HepG2 (cell line): Measurements from ENCODE around the gene SH2D1B. TPM values are rescaled to one million over a fixed set of nuclear protein-coding genes. Genes with fewer than 3 reads are reported as not detected.

Experiments used
- ATAC-seq: fragments of 200-7000 bp; cut with Tn5 transposase; 3 replicates; pipeline ENCODE4 v1.9.1; 2020; ENCODE audit warnings: mild to moderate bottlenecking, moderate library complexity
- BruUV-seq: library from RNA; stranded (reverse); fragments of 400-500 nt; replicated peaks from 2 replicates; lab custom pipeline; 2021; lab: Mats Ljungman, UMichigan
- CTCF ChIA-PET: fragments of 300-600 bp; formaldehyde crosslinking; extraction: SDS; loops from one replicate; lab custom pipeline; 2021; ENCODE audit warnings: low total read pairs, inconsistent platforms, low intra/inter-chr PET ratio; lab: Yijun Ruan, JAX
- POLR2A ChIA-PET: fragments of 350-600 bp; sonication (Branson Sonifier 250); formaldehyde crosslinking; loops from one replicate; lab custom pipeline; 2020; ENCODE audit warnings: antibody characterized with exemption, inconsistent platforms; lab: Yijun Ruan, JAX
- DNase-seq: peaks from one replicate; pipeline ENCODE4 v3.0.0-alpha.2; 2015; ENCODE audit warnings: low spot score
- FAIRE-seq: peaks from 3 replicates; lab custom pipeline; 2011; peaks lifted over from hg19 to GRCh38; lab: Jason Lieb, UNC
- H2AFZ ChIP-seq: one replicate; pipeline ENCODE4 v1.6.1; 2011; ENCODE audit warnings: low read length, inconsistent platforms
- H3K27ac ChIP-seq: fragments of 300-600 bp; 3 replicates; pipeline ENCODE4 v1.8.0; 2011; ENCODE audit warnings: mixed run types, mild to moderate bottlenecking, mixed read lengths, low read length, inconsistent platforms; ENCODE audit not compliant: insufficient read depth; ENCODE audit errors: extremely low read length
- H3K27me3 ChIP-seq, 2 experiments: fragments of 200-600 bp in 1 of 2; 2 replicates in 1 of 2; 3 replicates in 1 of 2; pipeline versions ENCODE4 v1.6.0 to v1.8.0; 2011; ENCODE audit warnings: low read length in 2 of 2, mild to moderate bottlenecking in 2 of 2, moderate library complexity in 2 of 2, inconsistent platforms in 1 of 2; ENCODE audit not compliant: insufficient read depth in 2 of 2, control insufficient read depth in 1 of 2
- H3K36me3 ChIP-seq, 2 experiments: fragments of 200-600 bp in 1 of 2; replicated peaks in 1 of 2; 2 replicates in 1 of 2; 3 replicates in 1 of 2; pipeline versions ENCODE4 v1.5.1 to v1.8.0; 2011; ENCODE audit warnings: low read length in 2 of 2, inconsistent platforms in 1 of 2; ENCODE audit not compliant: insufficient read depth in 2 of 2, control insufficient read depth in 1 of 2
- H3K4me1 ChIP-seq: 2 replicates; pipeline ENCODE4 v1.5.1; 2012; ENCODE audit warnings: low read length, inconsistent platforms; ENCODE audit not compliant: insufficient read depth
- H3K4me2 ChIP-seq: 2 replicates; pipeline ENCODE4 v1.6.0; 2011; ENCODE audit warnings: low read depth, low read length, inconsistent platforms
- H3K4me3 ChIP-seq, 3 experiments: fragments of 200-600 bp in 1 of 3; sonication (generic), shearing (Covaris generic) in 1 of 3; replicated peaks in 1 of 3; 2 replicates each; pipeline ENCODE4 v1.5.1; 2011 to 2016; ENCODE audit warnings: low read length in 3 of 3, inconsistent platforms in 2 of 3, low read depth in 2 of 3, mild to moderate bottlenecking in 2 of 3, control low read depth in 1 of 3, mixed read lengths in 1 of 3; ENCODE audit not compliant: insufficient read depth in 1 of 3
- H3K79me2 ChIP-seq: one replicate; pipeline ENCODE4 v1.6.1; 2011; ENCODE audit warnings: low read length, inconsistent platforms; ENCODE audit not compliant: insufficient read depth
- H3K9ac ChIP-seq: 2 replicates; pipeline ENCODE4 v1.6.0; 2011; ENCODE audit warnings: mild to moderate bottlenecking, low read depth, low read length, inconsistent platforms; ENCODE audit not compliant: insufficient read depth
- H3K9me3 ChIP-seq: 2 replicates; pipeline ENCODE4 v1.5.1; 2012; ENCODE audit warnings: mild to moderate bottlenecking, low read length
- H4K20me1 ChIP-seq: 2 replicates; pipeline ENCODE4 v1.6.0; 2011; ENCODE audit warnings: inconsistent platforms, mild to moderate bottlenecking, low read length, moderate library complexity; ENCODE audit not compliant: insufficient read depth
- AHDC1 ChIP-seq: sonication (generic); formaldehyde crosslinking; IDR thresholded peaks from 2 replicates; pipeline ENCODE4 v1.5.1; 2020; ENCODE audit warnings: mild to moderate bottlenecking, missing genetic modification reagents, borderline replicate concordance
- ATF7 ChIP-seq, 2 experiments: fragments of 450-650 bp in 1 of 2; sonication (generic) in 1 of 2; formaldehyde crosslinking in 1 of 2; IDR thresholded peaks; 2 replicates each; pipeline versions ENCODE4 v1.4.0 to v1.6.1; 2016 to 2020; ENCODE audit warnings: antibody characterized with exemption in 1 of 2, mild to moderate bottlenecking in 1 of 2, missing genetic modification reagents in 1 of 2
- MBD4 ChIP-seq: IDR thresholded peaks from 2 replicates; pipeline ENCODE4 v1.6.1; 2012; ENCODE audit warnings: low read length, inconsistent platforms, borderline replicate concordance
- NR3C1 ChIP-seq: sonication (generic); formaldehyde crosslinking; IDR thresholded peaks from 2 replicates; pipeline ENCODE4 v1.4.0; 2020; ENCODE audit warnings: missing genetic modification reagents
- RFXAP ChIP-seq: sonication (generic); formaldehyde crosslinking; IDR thresholded peaks from 2 replicates; pipeline ENCODE4 v1.4.0; 2020; ENCODE audit warnings: missing genetic modification reagents, borderline replicate concordance
- SKI ChIP-seq: fragments of 450-650 bp; IDR thresholded peaks from one replicate; pipeline ENCODE4 v1.6.1; 2018; ENCODE audit warnings: mild to moderate bottlenecking; ENCODE audit not compliant: partially characterized antibody
- SNAI1 ChIP-seq: sonication (generic); formaldehyde crosslinking; IDR thresholded peaks from 2 replicates; pipeline ENCODE4 v1.5.0; 2020; ENCODE audit warnings: mild to moderate bottlenecking, missing genetic modification reagents, borderline replicate concordance
- ZBTB46 ChIP-seq: sonication (generic); formaldehyde crosslinking; IDR thresholded peaks from 2 replicates; pipeline ENCODE4 v1.4.0; 2020; ENCODE audit warnings: mild to moderate bottlenecking, missing genetic modification reagents, borderline replicate concordance
- ZC3H4 ChIP-seq: sonication (generic); formaldehyde crosslinking; IDR thresholded peaks from 2 replicates; pipeline ENCODE4 v1.4.0; 2020; ENCODE audit warnings: missing genetic modification reagents, borderline replicate concordance
- ZFP62 ChIP-seq: sonication (generic); formaldehyde crosslinking; IDR thresholded peaks from 2 replicates; pipeline ENCODE4 v1.4.0; 2020; ENCODE audit warnings: missing genetic modification reagents
- ZNF530 ChIP-seq: sonication (generic); formaldehyde crosslinking; IDR thresholded peaks from 2 replicates; pipeline ENCODE4 v1.5.0; 2020; ENCODE audit warnings: low read depth, mild to moderate bottlenecking, missing genetic modification reagents
- ZNF597 ChIP-seq: sonication (generic); formaldehyde crosslinking; IDR thresholded peaks from 2 replicates; pipeline ENCODE4 v1.5.0; 2020; ENCODE audit warnings: missing genetic modification reagents
- ZNF616 ChIP-seq: sonication (generic); formaldehyde crosslinking; IDR thresholded peaks from 2 replicates; pipeline ENCODE4 v1.5.0; 2020; ENCODE audit warnings: low read depth, mild to moderate bottlenecking, missing genetic modification reagents
- ZNF788 ChIP-seq: sonication (generic); formaldehyde crosslinking; IDR thresholded peaks from 2 replicates; pipeline ENCODE4 v1.5.0; 2020; ENCODE audit warnings: mild to moderate bottlenecking, missing genetic modification reagents, borderline replicate concordance
- ZNF83 ChIP-seq: sonication (generic); formaldehyde crosslinking; IDR thresholded peaks from 2 replicates; pipeline ENCODE4 v1.4.0; 2020; ENCODE audit warnings: missing genetic modification reagents, mild to moderate bottlenecking, borderline replicate concordance
- WGBS: methylation state at CpG from one replicate; pipeline ENCODE4 v1.1.6; 2017; ENCODE audit warnings: low lambda C conversion rate; 5-methylcytosine and 5-hydroxymethylcytosine counted together
- in situ Hi-C: cut with HindIII; loops from 2 replicates; pipeline ENCODE4 v1.10.0; 2017; ENCODE audit warnings: low pct_unique_long_range_greater_than_20kb; ENCODE audit not compliant: extremely low pct_ligation_motif_present
- intact Hi-C: fragments of 100-400 bp; cut with micrococcal nuclease; formaldehyde crosslinking; loops from one replicate; pipeline ENCODE4 v1.10.0; 2022; ENCODE audit not compliant: unreplicated experiment
- polyA plus RNA-seq, 8 experiments: library from polyadenylated mRNA; depleted of rRNA in 3 of 8; stranded (reverse) in 7 of 8; unstranded in 1 of 8; fragments of >200 nt; fragmentation: Illumina TruSeq in 4 of 8; extraction: Trizol in 4 of 8; gene quantifications; 2 replicates each; pipeline versions ENCODE4 v1.2.1 to v1.2.3, GENCODE V29; 2011 to 2016; ENCODE audit warnings: low read depth in 4 of 8, missing spikeins in 1 of 8, mixed read lengths in 1 of 8; ENCODE audit not compliant: insufficient read depth in 1 of 8
- total RNA-seq, 5 experiments: library from RNA; depleted of rRNA; stranded (reverse); fragments of >200 nt; fragmentation: Illumina TruSeq; extraction: Trizol; gene quantifications; 2 replicates each; pipeline ENCODE4 v1.2.3, GENCODE V29; 2016; ENCODE audit warnings: low read depth in 1 of 5

Gene SH2D1B
- total and polyA plus RNA-seq, 2 of the 13 experiments (the other 11 are each of a cell fraction or from before 2014, with no cell fraction given): not detected

- Histone ChIP-seq H3K4me2 (no peak overlapping the region), H3K4me3 (no peak overlapping the region), H3K9ac (no peak overlapping the region), H3K9me3 (no peaks in the 10 kb centered on the region), H4K20me1 (no peaks in the 10 kb centered on the region), H3K79me2 (no peaks in the 10 kb centered on the region), H2AFZ (no peak overlapping the region), H3K27me3 (no peaks in the 10 kb centered on the region), H3K4me1 (no peaks in the 10 kb centered on the region), H3K27ac (no peak overlapping the region), H3K36me3 (no peaks in the 10 kb centered on the region)
- WGBS: 37% methylated on average over 5 of the region's 5 CpGs
- no peak for DNase-seq
- CTCF ChIA-PET: no interaction called here
- no TSS peak for BruUV-seq
- in situ Hi-C loops: no loop called here
- POLR2A ChIA-PET: no interaction called here
- TF ChIP-seq RFXAP (CRISPR knock-in tag): no peak
- no peak for TF ChIP-seq NR3C1 (CRISPR knock-in tag)
- no peak for TF ChIP-seq ZNF616
- no peak for TF ChIP-seq ZC3H4 (CRISPR knock-in tag)
- TF ChIP-seq ZFP62 (CRISPR knock-in tag): no peak
- TF ChIP-seq ZNF530 (CRISPR knock-in tag): no peak
- no peak for TF ChIP-seq ZBTB46 (CRISPR knock-in tag)
- TF ChIP-seq ZNF83 (CRISPR knock-in tag): no peak
- no peak for TF ChIP-seq AHDC1 (CRISPR knock-in tag)
- no peak for TF ChIP-seq SNAI1 (CRISPR knock-in tag)
- TF ChIP-seq MBD4: no peak
- TF ChIP-seq ZNF788: no peak
- TF ChIP-seq ATF7 (IDR thresholded peaks at IDR 0.05): no peak
- no peak for TF ChIP-seq ATF7 (CRISPR knock-in tag; IDR thresholded peaks at IDR 0.05)
- no peak for TF ChIP-seq SKI
- TF ChIP-seq ZNF597: no peak
- ATAC-seq: no peak
- intact Hi-C loops: no loop called here
- FAIRE-seq: no peak
These were observed 46.3 kb upstream of the SH2D1B start for GRCh38 chr1:162458236-162458635.
